IMR-90 (cell line): Measurements from ENCODE around the gene TRPM6.

ENCODE experiments used
- CEBPB ChIP-seq: IDR thresholded peaks from 2 replicates; pipeline ENCODE4 v1.6.1; 2012; ENCODE audit warnings: low read depth, low read length, improper control_type of control experiment
- CTCF ChIP-seq: conservative IDR thresholded peaks from 2 replicates; pipeline ENCODE4 v1.5.1; 2012; ENCODE audit warnings: mild to moderate bottlenecking, low read depth, low read length, improper control_type of control experiment
- MAFK ChIP-seq: IDR thresholded peaks from 2 replicates; pipeline ENCODE4 v1.6.1; 2012; ENCODE audit warnings: low read depth, low read length, improper control_type of control experiment
- POLR2A ChIP-seq: IDR thresholded peaks from 2 replicates; pipeline ENCODE4 v1.6.1; 2012; ENCODE audit warnings: mild to moderate bottlenecking, low read depth, low read length
- RFX5 ChIP-seq: IDR thresholded peaks from 2 replicates; pipeline ENCODE4 v1.8.0; 2012; ENCODE audit warnings: low read depth, mild to moderate bottlenecking, low read length, moderate library complexity
- TF ChIP-seq, protein P1 (sequence below): fragments of 150-350 bp; IDR thresholded peaks from 2 replicates; pipeline ENCODE4 v1.6.1; 2017; ENCODE audit warnings: mild to moderate bottlenecking, antibody characterized with exemption, low read length, low read depth

- TF ChIP-seq CTCF: no peak
- no peak for TF ChIP-seq POLR2A
- no peak for TF ChIP-seq CEBPB
- no peak for TF ChIP-seq RFX5
- no peak for TF ChIP-seq MAFK
- TF ChIP-seq, protein P1, sequence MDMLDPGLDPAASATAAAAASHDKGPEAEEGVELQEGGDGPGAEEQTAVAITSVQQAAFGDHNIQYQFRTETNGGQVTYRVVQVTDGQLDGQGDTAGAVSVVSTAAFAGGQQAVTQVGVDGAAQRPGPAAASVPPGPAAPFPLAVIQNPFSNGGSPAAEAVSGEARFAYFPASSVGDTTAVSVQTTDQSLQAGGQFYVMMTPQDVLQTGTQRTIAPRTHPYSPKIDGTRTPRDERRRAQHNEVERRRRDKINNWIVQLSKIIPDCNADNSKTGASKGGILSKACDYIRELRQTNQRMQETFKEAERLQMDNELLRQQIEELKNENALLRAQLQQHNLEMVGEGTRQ: no peak
Measured at GRCh38 chr9:74696520-74696919, 191.2 kb downstream of the TRPM6 start.
